Stimulated activated CD4-positive, alpha-beta T cell treated with anti-CD3 and anti-CD28 coated beads, Interleukin-12 subunit alpha, Interleukin-12 subunit beta, amount 100 ng/mL, for 4 hours (primary cell): Measurements from ENCODE around the gene AXL.

Source experiments
- DNase-seq: peaks from one replicate; pipeline ENCODE4 v3.0.0-alpha.2; 2020

AXL gene

DNA sequence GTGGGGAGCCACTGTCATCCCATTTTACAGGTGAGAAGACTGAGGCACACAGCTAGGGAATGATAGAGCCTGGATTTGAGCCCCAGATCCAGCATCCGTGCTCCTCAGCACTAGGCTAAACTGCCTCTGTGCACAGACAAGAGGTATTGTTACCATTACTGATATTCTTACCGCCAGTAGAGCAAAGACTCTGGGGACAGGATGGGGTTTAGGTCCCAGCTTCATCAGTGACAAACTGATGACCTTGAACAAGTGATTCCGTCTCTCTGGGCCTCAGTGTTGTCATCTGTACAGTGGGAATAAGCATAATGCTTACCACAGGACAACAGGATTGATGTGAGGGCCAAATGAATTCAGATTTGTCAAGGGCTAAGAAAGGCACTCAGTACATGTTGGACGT lies 16.5 kb downstream of the AXL start:
- no peak for DNase-seq

DNA sequence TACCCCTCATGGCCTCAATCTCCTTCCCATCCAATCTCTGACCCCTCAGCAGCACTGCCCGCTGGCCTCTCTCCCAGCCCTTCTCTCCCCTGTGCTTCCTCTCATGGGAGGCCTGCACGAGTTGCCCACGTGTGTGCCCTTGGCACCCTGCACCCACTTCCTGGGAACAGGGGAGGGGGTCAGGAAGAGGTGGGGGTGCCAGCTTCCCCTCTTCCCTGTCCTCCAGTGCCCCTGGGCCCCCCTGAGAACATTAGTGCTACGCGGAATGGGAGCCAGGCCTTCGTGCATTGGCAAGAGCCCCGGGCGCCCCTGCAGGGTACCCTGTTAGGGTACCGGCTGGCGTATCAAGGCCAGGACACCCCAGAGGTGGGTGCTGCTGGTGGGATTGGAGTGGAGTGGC lies 19.2 kb downstream of the AXL start:
- DNase-seq, result no peak

DNA sequence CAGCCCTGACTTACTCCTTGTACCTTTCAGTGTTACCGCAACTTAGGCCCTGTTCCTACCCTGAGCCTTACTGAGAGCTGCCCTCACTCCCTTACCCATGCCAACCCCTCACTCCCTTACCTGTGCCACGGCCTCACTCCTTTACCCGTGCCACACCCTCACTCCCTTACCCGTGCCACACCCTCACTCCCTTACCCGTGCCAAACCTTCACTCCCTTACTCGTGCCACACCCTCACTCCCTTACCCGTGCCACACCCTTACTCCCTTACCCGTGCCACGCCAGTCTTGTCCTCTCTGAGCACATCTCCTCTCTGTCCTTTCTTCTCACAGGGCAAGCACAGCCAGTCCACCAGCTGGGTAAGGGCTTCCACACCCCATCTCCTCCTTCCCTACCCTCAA lies 20.3 kb downstream of the AXL start:
- no peak for DNase-seq

DNA sequence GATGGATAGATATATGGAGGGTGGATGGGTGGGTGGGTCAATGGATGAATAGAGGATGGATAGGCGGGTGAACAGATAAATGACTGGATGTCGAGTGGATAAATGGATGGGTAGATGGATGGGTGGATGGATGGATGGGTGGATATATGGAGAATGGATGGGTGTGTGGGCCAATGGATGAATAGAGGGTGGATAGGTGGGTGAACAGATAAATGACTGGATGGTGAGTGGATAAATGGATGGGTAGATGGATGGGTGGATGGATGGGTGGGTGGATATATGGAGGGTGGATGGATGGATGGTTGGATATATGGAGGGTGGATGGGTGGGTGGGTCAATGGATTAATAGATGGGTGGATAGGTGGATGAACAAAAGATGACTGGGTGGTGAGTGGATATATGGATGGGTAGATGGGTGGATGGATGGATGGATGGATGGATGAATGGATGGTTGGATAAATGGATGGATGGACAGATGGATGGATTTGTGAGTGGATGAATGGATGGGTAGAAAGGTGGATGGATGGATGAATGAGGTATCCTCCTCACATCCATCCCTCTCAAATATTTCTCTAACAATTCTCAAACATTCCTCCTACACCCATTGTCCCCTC lies 21.0 kb downstream of the AXL start:
- DNase-seq, result no peak

- no peak for DNase-seq
Measured at GRCh38 chr19:41241859-41242258, 22.8 kb downstream of the AXL start.

GRCh38 chr19:41244117-41244516 lies 25.1 kb downstream of the AXL start:
- no peak for DNase-seq

DNA sequence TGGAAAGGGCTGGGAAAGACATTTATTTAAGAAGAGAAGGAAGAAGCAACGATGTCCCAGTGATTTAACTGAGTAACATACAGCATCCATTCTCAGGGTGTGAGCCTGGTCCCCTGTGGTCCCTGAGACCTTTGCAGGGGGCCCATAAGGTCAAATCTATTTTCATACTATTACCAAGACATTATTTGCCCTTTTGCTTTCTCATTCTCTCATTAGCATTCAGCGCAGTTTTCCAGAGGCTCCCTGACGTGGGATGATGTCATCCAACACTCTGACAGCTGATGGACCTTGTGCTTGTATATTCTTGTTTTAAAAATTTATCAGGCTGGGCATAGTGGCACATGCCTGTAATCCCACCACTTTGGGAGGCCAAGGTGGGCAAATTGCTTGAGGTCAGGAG lies 26.8 kb downstream of the AXL start:
- DNase-seq, result no peak

DNA sequence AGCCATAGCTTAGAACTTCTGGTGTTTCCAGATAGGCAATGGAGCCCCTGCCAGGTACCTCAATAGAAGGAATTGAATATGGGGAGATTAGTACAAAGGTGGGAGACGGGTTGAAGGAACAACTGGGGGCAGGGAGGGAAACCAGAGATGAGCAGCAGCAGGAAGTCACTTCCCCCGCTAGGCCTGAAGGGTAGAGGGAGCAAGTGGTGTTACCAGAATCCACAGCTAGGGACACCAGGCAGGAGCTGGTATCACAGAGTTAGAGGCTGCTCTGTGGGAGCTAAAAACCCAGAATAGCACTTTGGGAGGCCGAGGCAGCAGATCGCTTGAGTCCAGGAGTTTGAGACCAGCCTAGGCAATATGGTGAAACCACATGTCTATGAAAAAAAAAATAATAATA lies 29.9 kb downstream of the AXL start:
- DNase-seq, result no peak

GRCh38 chr19:41249707-41250423 lies 30.8 kb downstream of the AXL start:
- DNase-seq, result no peak

- no peak for DNase-seq
Measured at GRCh38 chr19:41253660-41254059, 34.6 kb downstream of the AXL start.

DNA sequence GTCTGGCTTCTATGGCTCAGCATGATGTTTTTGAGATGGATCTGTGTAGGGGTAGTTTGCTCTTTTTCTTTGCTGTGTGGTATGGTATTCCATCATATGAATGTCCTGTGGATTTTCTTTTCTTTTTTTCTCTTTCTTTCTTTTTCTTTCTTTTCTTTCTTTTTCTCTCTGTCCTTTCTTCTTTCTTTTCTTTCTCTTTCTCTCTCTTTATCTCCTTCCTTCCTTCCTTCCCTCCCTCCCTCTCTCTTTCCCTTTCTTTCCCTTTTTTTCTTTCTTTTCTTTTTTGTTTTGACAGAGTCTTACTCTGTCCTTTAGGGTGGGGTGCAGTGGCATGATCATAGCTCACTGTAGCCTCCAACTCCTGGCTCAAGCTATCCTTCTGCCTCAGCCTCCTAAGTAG lies 36.1 kb downstream of the AXL start:
- no peak for DNase-seq

DNA sequence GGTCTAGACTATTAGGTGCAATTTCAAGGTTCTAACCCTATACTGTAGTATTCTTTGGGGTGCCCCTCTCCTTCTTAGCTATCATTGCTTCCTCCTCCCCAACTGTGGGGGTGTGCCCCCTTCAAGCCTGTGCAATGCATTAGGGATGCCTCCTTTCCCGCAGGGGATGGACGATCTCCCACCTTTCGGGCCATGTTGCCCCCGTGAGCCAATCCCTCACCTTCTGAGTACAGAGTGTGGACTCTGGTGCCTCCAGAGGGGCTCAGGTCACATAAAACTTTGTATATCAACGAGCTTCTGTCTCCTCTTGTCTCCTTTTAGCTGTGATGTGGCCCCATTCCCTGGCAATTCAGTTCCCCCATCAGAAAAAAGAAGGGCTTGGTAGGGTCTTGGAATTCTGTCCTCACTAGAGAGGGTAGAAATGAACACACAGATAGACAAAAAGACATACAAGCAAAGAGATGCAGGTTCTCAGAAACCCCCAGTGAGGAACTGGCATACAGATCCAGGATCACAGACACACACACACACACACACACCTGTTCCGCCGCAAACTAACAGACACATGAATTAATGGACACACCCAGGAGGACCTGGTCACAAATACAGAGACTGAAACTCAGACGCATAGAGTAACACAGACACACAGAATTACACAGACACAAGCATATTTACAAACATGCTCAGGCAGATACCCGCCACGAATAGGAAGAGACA lies 42.6 kb downstream of the AXL start:
- DNase-seq, result no peak

GRCh38 chr19:41263042-41263849 lies 44.2 kb downstream of the AXL start:
- DNase-seq, result peak; percentile 63

DNA sequence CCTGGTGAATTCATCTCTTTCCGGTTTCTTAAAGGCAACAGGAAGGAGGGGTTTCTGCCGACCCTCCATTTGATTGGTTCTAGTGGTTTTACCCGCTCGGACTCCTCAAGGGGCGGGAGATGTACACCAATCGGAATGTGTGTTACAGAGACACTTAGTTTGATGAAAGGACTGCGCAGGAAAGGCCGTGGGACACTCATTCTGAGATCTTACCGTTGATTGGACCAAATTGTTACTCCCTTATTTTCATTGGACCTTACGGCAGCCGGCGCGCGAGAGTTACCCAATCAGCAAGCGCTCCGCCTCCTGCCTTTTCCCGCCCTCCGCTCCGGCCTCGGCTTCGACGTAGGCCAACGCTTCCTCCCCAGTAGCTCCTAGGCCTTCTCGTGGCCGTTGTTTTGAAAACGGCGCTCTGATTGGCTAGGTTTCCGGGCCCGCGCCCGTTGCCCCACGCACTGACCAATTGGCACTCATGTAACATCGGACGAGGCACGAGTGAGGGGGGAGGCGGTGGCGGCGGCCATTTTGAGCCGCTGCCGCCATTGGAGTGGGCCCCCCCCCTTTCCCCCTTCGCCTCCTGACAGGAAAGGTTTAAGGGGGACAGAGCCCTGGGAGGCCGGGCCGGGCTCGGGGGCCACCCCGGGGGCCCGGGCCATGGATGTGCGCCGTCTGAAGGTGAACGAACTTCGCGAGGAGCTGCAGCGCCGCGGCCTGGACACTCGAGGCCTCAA lies 45.0 kb downstream of the AXL start, which contains the start of gene HNRNPUL1:
TSS of gene HNRNPUL1 (plus strand) at position 523 of the 731 bp plus-strand sequence. CDS start at position 655, 132 bp downstream.
- DNase-seq, result peak; percentile 98

DNA sequence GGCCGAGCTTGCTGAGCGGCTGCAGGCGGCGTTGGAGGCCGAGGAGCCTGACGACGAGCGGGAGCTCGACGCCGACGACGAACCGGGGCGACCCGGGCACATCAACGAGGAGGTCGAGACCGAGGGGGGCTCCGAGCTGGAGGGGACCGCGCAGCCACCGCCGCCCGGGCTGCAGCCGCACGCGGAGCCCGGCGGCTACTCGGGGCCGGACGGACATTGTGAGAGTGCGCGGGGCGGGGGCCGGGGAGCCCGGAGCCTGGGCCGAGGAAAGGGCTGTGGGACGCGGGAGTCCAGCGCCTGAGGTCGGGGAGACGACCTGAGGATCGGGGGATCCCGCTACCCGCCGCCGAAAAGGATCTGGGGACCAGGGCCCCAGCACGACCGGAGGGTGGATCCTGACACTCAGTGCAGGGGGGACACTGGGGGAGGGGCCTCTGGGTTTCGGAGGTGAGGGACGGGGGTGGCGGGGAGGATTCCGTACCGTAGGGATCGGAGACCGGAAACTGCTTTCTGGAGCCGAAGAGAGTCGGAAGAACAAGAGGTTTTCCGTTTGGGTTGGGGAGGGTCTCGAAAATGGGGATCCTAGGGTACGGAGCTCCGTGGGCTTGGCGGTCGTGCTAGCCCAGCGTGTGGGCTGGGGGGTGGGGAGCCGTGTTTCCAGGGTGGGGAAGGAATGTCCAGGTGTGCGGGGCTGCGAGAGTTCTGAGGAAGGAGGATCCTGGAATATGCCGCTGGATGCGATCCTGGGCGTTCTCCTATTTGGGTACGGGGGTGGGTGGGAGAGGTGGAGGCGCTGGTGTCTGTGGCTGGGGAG lies 45.8 kb downstream of the AXL start:
- DNase-seq, result peak; percentile 71

GRCh38 chr19:41265395-41266153 lies 46.6 kb downstream of the AXL start:
- peak; percentile 3 for DNase-seq

- no peak for DNase-seq
Measured at GRCh38 chr19:41269055-41269454, 50.0 kb downstream of the AXL start.

DNA sequence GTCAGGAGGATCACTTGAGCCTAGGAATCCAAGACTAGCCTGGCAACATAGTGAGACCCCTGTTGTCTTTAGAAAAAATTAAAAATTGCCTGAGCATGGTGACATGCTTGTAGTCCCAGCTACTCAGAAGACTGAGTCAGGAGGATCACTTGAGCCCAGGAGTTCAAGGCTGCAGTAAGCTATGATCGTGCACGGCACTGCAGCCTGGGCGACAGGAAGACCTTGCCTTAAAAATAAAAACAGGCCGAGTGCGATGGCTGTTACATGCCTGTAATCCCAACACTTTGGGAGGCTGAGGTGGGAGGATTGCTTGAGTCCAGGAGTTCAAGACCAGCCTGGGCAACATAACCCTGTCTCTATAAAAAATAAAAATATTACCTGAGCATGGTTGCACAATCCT lies 50.5 kb downstream of the AXL start:
- no peak for DNase-seq

GRCh38 chr19:41273076-41273475 lies 54.1 kb downstream of the AXL start:
- no peak for DNase-seq

- DNase-seq, result no peak
Measured at GRCh38 chr19:41274802-41275201, 55.8 kb downstream of the AXL start.

DNA sequence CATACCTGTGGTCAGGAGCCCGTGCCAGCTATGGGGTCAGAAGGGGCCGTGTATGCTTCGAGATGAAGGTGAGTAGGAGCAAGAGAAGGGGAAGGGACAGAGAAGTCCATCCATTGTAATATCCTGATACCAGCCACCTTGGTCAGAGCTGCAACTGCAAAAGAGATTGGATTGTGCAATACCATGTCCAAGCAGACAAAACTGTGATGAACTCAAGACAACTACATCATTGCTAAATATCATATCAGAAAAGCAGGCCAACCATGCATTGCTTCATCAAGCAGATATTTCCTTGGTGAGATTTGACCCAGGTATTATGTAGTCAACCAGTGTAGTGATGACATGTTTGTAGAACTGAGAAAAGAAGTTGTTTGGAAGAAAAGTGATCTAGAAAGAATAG lies 57.2 kb downstream of the AXL start:
- DNase-seq, result no peak
